ENCODE measurements around the gene AKTIP.
"Not testable (repeated sequence)": the region's sequence is repeated elsewhere in the genome, so short reads cannot be mapped to it uniquely, and the experiment has no call there.

Gene AKTIP

GRCh38 chr16:53502331-53503269 lies at the start of gene AKTIP:
AKTIP (minus strand) TSS chr16:53503209; CDS start chr16:53500259, 2,950 bp downstream.
- peak in 1 of 2 donors; percentile 15 for DNase-seq (ENCODE audit: extremely low read depth in 1 of 2, low read depth in 1 of 2)

DNA sequence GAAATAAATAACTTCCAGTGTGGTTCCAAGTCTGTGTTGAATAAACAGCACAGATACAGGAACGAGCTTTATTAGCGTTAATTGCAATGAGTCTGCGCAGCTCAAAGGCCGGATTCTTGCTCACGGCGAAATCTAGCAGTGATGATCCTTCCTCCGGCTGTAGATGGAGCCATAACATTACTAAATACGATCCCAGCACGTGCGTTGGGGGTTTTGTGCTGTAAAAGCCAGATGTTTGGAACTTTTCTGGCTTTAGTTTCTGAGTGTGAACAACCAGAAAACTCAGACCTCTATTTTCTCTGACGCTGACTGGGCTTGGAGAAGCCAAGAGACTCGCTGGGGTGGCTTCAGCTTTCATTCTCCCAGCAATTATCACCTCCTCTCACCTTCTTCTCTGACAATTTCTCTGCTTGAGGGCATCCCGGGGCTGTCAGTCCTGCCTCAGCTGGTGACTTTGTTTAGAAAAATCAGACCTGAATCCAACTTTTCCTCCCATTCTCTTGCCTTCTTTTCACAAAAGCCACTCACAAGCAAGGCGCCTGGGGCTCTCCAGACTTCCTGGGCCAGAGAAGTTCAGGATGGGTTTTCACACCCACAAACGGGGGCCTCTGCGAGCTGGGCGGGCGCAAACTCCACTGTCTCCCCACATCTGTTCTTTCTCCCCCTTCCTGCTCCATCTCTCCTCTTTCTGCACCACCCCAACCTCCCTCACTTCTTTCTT lies 47.1 kb upstream of the AKTIP start:
- DNase-seq (ENCODE audit: extremely low read depth in 1 of 2, low read depth in 1 of 2) = peak; percentile 13 to 25

DNA sequence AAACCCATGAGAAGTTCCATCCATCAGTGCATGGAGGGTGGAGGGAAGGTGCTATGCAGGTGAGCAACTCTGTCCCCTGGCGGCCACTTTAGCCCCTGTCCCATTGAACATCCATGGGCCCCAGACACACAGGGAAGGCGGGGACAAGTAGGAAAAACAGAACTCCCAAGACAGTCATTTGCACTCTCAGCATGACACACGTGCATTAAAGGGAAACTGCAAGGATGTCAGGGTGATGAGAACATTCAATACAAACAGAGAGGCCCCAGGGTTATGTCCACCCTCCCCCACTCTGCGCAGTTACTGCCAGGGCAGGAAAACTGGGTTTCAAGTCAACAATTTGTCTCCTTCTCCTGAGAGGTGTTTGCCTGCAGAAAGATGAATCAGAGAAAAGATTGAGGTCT lies 44.0 kb upstream of the AKTIP start:
- DNase-seq (ENCODE audit: extremely low read depth in 1 of 2, low read depth in 1 of 2) = no peak

DNA sequence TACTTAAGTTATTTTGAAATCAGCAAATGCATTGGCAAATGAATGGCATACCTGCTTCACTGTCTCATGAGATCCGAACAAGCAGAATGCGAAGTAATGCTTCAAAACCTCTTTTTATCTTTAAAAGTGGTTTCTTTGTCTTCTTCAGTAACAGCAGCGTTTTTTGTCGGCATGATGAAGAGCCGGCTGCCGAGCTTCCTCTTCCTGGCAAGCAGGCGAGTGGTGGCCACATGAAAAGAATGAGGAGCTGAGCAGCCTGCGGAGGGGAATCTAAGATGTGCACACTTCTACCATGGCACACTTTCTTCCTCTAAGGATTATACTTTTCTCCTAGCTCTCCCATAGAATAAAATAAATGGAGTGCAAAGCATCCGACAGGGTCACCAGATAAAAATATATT lies 42.4 kb upstream of the AKTIP start:
- peak in 1 of 2 donors; percentile 15 for DNase-seq (ENCODE audit: extremely low read depth in 1 of 2, low read depth in 1 of 2)

DNA sequence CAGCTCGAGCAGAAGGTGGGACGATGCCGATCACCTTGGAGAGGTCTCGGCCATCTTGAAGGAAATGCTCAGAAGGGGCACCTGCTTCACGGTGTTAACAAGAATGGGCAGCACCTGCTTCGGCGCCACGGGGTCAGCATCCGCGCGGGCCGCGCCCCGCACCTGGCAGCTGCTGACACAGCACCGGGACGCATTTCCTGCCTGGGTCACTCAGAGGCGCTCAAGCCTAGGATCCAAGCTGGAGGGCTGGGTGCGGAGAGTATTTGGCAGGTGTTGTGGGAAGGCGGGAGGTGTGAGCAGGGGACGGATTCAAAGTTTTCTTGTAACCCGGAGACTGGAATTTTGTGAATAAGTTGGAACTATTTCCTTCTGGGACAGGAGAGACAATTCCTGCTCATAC lies 39.3 kb upstream of the AKTIP start:
- no peak for DNase-seq (ENCODE audit: extremely low read depth in 1 of 2, low read depth in 1 of 2)

GRCh38 chr16:53541326-53541725 lies 38.3 kb upstream of the AKTIP start:
- no peak for DNase-seq (ENCODE audit: extremely low read depth in 1 of 2, low read depth in 1 of 2)

- not testable (repeated sequence) for DNase-seq (ENCODE audit: extremely low read depth in 1 of 2, low read depth in 1 of 2)
Observed at GRCh38 chr16:53539759-53540718, 37.0 kb upstream of the AKTIP start.

DNA sequence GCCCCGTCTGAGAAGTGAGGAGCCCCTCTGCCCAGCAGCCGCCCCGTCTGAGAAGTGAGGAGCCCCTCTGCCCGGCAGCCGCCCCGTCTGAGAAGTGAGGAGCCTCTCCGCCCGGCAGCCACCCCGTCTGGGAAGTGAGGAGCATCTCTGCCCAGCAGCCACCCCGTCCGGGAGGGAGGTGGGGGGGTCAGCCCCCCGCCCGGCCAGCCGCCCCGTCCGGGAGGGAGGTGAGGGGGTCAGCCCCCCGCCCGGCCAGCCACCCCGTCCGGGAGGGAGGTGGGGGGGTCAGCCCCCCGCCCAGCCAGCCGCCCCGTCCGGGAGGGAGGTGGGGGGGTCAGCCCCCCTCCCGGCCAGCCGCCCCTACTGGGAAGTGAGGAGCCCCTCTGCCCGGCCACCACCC lies 36.3 kb upstream of the AKTIP start:
- DNase-seq (ENCODE audit: extremely low read depth in 1 of 2, low read depth in 1 of 2) = not testable (repeated sequence)

DNA sequence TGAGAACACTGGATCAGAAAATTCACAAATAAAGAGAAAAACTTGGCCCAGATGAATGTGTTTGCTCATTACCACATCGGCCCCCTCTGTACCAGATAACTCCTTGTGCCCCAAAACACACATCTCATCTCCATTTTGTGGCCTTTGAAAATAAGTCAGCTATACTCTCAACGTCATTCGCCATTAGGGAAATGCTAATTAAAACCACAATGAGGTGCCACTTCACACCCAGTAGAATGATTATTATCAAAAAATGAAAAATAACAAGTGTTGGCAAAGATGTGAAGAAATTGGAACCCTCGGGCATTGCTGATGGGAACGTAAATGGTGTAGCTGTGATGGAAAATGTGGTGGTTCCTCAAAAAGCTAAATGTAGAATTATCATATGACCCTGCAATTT lies 34.6 kb upstream of the AKTIP start:
- no peak for DNase-seq (ENCODE audit: extremely low read depth in 1 of 2, low read depth in 1 of 2)

- DNase-seq (ENCODE audit: extremely low read depth in 1 of 2, low read depth in 1 of 2) = no peak
Observed at GRCh38 chr16:53534206-53534605, 31.2 kb upstream of the AKTIP start.

- DNase-seq (ENCODE audit: extremely low read depth in 1 of 2, low read depth in 1 of 2) = no peak
Observed at GRCh38 chr16:53530741-53531140, 27.7 kb upstream of the AKTIP start.

DNA sequence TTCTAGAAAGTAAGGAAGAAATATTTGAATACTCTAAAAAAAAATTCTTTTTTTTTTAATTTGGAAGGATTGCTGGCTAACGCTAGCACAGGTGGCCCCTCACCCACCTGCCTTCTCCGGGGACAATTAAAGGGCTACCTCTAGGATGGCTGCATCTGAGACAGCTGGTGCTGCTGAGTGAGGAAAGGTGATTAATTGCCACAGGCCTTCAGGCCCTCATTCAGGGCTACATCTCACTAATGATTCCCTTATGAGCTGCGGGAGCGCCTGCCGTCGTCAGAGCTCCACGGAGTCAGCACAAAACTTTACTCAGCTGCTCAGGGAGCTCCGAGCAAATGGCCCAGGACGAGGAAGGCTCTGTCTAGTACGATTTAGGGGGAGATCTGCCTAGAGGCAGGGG lies 27.0 kb upstream of the AKTIP start:
- no peak for DNase-seq (ENCODE audit: extremely low read depth in 1 of 2, low read depth in 1 of 2)

- no peak for DNase-seq (ENCODE audit: extremely low read depth in 1 of 2, low read depth in 1 of 2)
Observed at GRCh38 chr16:53529513-53529912, 26.5 kb upstream of the AKTIP start.

GRCh38 chr16:53528797-53529196 lies 25.8 kb upstream of the AKTIP start:
- DNase-seq (ENCODE audit: extremely low read depth in 1 of 2, low read depth in 1 of 2) = no peak

- no peak for DNase-seq (ENCODE audit: extremely low read depth in 1 of 2, low read depth in 1 of 2)
Observed at GRCh38 chr16:53523971-53524548, 21.1 kb upstream of the AKTIP start.

GRCh38 chr16:53523126-53523804 lies 20.3 kb upstream of the AKTIP start:
- no peak for DNase-seq (ENCODE audit: extremely low read depth in 1 of 2, low read depth in 1 of 2)

- no peak for DNase-seq (ENCODE audit: extremely low read depth in 1 of 2, low read depth in 1 of 2)
Observed at GRCh38 chr16:53519417-53520091, 16.5 kb upstream of the AKTIP start.

DNA sequence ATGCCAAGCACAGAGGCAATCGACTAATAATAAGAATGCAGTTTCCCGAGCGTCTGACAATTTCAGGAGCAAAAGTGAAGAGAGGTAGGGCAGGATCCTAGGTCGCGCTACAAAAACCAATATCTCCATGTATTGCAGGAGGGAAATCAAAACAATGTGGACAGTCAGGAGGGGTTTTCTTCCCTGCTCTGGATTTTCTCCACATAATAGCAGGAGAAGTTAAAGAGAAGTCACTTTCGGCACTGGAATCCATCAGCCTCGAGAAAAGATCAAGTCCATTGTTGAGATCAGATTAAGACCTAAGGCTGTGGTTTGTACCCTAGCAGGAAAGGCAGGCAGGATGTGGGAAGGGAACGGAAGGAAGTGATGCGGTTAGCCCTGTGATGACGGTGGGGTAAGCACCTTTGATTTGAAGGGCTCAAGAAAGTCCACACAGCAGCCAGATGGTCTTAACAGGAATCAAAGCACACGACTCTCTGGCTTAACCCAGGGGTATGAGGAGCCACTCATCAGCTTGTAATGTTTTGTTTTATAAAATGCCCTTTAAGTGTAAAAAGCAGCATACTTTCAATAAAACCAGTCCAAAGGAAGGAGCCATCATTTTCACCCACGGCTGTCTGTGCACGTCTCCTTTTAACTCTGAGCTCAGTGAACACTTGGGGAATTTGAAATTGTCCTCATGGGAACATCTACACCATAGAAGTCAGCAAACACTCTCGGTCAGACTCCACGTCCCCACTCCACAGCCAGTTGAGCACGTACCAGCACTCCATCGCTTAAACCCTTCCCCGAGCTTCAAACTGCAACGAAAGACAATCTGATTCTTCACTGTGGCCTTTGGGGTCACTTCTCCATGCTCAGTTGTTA lies 15.8 kb upstream of the AKTIP start:
- DNase-seq (ENCODE audit: extremely low read depth in 1 of 2, low read depth in 1 of 2) = peak; percentile 48 to 49
